GM13976 (cell line): ENCODE results near the gene CCDC171.

Experiments used
- DNase-seq: peaks from one replicate; pipeline ENCODE4 v3.0.0; 2012; ENCODE audit warnings: low spot score
- in situ Hi-C: fragments of 300-500 bp; cut with MboI; formaldehyde crosslinking; loops from one replicate; pipeline ENCODE4 v1.12.0; 2022; ENCODE audit warnings: low sequenced_read_pairs, mixed read lengths, inconsistent platforms; ENCODE audit not compliant: unreplicated experiment
- TF ChIP-seq, protein P1 (sequence below): IDR thresholded peaks from 2 replicates; pipeline ENCODE4 v1.5.1; 2012; ENCODE audit warnings: borderline replicate concordance, mild to moderate bottlenecking; ENCODE audit not compliant: insufficient read depth; ENCODE audit errors: extremely low read depth, missing control alignments, control extremely low read depth

The CCDC171 gene

GRCh38 chr9:15867334-15867733 is 314.5 kb downstream of the CCDC171 start:
- in situ Hi-C loops: no loop called here
- TF ChIP-seq, protein P1, sequence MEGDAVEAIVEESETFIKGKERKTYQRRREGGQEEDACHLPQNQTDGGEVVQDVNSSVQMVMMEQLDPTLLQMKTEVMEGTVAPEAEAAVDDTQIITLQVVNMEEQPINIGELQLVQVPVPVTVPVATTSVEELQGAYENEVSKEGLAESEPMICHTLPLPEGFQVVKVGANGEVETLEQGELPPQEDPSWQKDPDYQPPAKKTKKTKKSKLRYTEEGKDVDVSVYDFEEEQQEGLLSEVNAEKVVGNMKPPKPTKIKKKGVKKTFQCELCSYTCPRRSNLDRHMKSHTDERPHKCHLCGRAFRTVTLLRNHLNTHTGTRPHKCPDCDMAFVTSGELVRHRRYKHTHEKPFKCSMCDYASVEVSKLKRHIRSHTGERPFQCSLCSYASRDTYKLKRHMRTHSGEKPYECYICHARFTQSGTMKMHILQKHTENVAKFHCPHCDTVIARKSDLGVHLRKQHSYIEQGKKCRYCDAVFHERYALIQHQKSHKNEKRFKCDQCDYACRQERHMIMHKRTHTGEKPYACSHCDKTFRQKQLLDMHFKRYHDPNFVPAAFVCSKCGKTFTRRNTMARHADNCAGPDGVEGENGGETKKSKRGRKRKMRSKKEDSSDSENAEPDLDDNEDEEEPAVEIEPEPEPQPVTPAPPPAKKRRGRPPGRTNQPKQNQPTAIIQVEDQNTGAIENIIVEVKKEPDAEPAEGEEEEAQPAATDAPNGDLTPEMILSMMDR: no peak
- no peak for DNase-seq

- TF ChIP-seq, protein P1: no peak
- in situ Hi-C loops: no loop called here
Observed at GRCh38 chr9:15867988-15868387, 315.1 kb downstream of the CCDC171 start.

DNA sequence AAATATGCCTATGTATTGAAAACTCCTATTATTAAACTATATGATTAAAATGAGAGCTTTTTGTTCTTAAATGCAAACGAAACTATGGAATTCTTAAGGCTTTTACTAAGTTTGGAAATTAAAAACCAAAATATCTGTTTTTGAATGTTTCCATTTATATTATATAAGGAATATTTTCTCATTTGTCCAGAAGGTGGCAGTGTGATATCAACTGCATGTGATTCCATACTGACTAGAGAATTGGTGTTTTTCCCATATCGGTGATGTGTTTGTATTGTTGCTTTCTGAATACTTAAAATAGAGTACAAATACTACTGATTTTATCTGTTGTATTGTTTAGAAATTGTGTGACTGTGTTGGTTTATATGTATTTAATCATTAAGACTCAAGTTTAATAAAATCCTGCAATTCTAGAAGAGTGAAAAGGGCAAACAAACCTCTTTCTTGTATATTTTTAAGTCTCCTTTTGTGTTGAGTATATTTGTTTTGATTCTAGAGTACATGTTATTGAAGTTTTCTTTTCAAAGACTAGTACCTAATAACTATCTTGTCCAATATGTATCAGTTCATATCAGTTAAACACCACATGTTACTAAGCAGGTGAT is 320.8 kb downstream of the CCDC171 start:
- DNase-seq: peak; percentile 20
- TF ChIP-seq, protein P1: peak; percentile 48
- in situ Hi-C loops: loop anchor here (10.0 kb wide), 1 partner anchor 261 kb away; no protein-coding TSS in a partner anchor

More at GRCh38 chr9:15867988-15868387, 315.1 kb downstream of the CCDC171 start:
- DNase-seq: no peak

GRCh38 chr9:15882328-15882727 is 329.5 kb downstream of the CCDC171 start:
- in situ Hi-C loops: loop anchor here (25.0 kb wide), 1 partner anchor 1555 kb away; no protein-coding TSS in a partner anchor
- TF ChIP-seq, protein P1: no peak
- no peak for DNase-seq

- no peak for DNase-seq
- TF ChIP-seq, protein P1: no peak
- in situ Hi-C loops: loop anchor here (25.0 kb wide), 1 partner anchor 1554 kb away; no protein-coding TSS in a partner anchor
Observed at GRCh38 chr9:15882883-15883282, 330.0 kb downstream of the CCDC171 start.

GRCh38 chr9:15885464-15885863 is 332.6 kb downstream of the CCDC171 start:
- no peak for DNase-seq
- in situ Hi-C loops: loop anchor here (25.0 kb wide), 1 partner anchor 1552 kb away; no protein-coding TSS in a partner anchor
- TF ChIP-seq, protein P1: no peak
